Mesenchymal stem cell (in vitro differentiated cells and primary cell): Measurements from ENCODE around the gene BAIAP3.

Experiments used
- DNase-seq: peaks from one replicate; pipeline ENCODE4 v3.0.0-alpha.2; 2013
- H2AFZ ChIP-seq: one replicate; pipeline ENCODE4 v1.6.1; 2013; ENCODE audit warnings: low read depth, mild to moderate bottlenecking, control low read depth, inconsistent platforms, low read length, moderate library complexity
- H2AK5ac ChIP-seq: 2 replicates; pipeline ENCODE4 v1.6.1; 2013; ENCODE audit warnings: low read length, moderate library complexity, mild to moderate bottlenecking, inconsistent platforms; ENCODE audit not compliant: severe bottlenecking
- H2BK120ac ChIP-seq: one replicate; pipeline ENCODE4 v1.6.1; 2013; ENCODE audit warnings: low read depth, mild to moderate bottlenecking, inconsistent platforms, low read length, moderate library complexity
- H2BK12ac ChIP-seq, 2 experiments: one replicate each; pipeline ENCODE4 v1.6.1; 2013; ENCODE audit warnings: inconsistent platforms in 2 of 2, low read length in 2 of 2, mild to moderate bottlenecking in 2 of 2, moderate library complexity in 2 of 2, control low read depth in 1 of 2
- H2BK15ac ChIP-seq: one replicate; pipeline ENCODE4 v1.6.1; 2013; ENCODE audit warnings: mild to moderate bottlenecking, low read depth, inconsistent platforms; ENCODE audit not compliant: poor library complexity, severe bottlenecking
- H2BK5ac ChIP-seq: 2 replicates; pipeline ENCODE4 v1.6.1; 2013; ENCODE audit warnings: low read depth, mild to moderate bottlenecking, low read length, control low read depth, inconsistent platforms; ENCODE audit not compliant: poor library complexity, severe bottlenecking
- H3K14ac ChIP-seq, 2 experiments: one replicate each; pipeline ENCODE4 v1.6.1; 2013; ENCODE audit warnings: inconsistent platforms in 2 of 2, low read length in 2 of 2, control low read depth in 1 of 2, mild to moderate bottlenecking in 1 of 2, moderate library complexity in 1 of 2
- H3K18ac ChIP-seq, 2 experiments: one replicate each; pipeline ENCODE4 v1.6.1; 2013; ENCODE audit warnings: inconsistent platforms in 2 of 2, low read length in 2 of 2, control low read depth in 1 of 2, low read depth in 1 of 2, mild to moderate bottlenecking in 1 of 2
- H3K23ac ChIP-seq, 2 experiments: one replicate each; pipeline ENCODE4 v1.6.1; 2013; ENCODE audit warnings: inconsistent platforms in 2 of 2, low read length in 2 of 2, mild to moderate bottlenecking in 2 of 2, moderate library complexity in 2 of 2, control low read depth in 1 of 2
- H3K27ac ChIP-seq: 2 replicates; pipeline ENCODE4 v1.5.1; 2013; ENCODE audit warnings: mild to moderate bottlenecking, moderate library complexity, low read length, control low read depth, inconsistent platforms; ENCODE audit not compliant: poor library complexity, severe bottlenecking
- H3K27me3 ChIP-seq, 2 experiments: 2 replicates each; pipeline versions ENCODE4 v1.6.1 to v1.7.0; 2013; ENCODE audit warnings: low read length in 2 of 2, mild to moderate bottlenecking in 2 of 2, moderate library complexity in 2 of 2, control low read depth in 1 of 2, inconsistent platforms in 1 of 2; ENCODE audit not compliant: control insufficient read depth in 1 of 2, insufficient read depth in 1 of 2
- H3K36me3 ChIP-seq, 2 experiments: 2 replicates each; pipeline versions ENCODE4 v1.6.1 to v1.7.0; 2013; ENCODE audit warnings: low read length in 2 of 2, control low read depth in 1 of 2, inconsistent platforms in 1 of 2, low read depth in 1 of 2, mild to moderate bottlenecking in 1 of 2; ENCODE audit not compliant: insufficient read depth in 2 of 2, control insufficient read depth in 1 of 2
- H3K4ac ChIP-seq, 2 experiments: one replicate each; pipeline ENCODE4 v1.6.1; 2013; ENCODE audit warnings: inconsistent platforms in 2 of 2, low read length in 2 of 2, mild to moderate bottlenecking in 2 of 2, moderate library complexity in 2 of 2, control low read depth in 1 of 2, low read depth in 1 of 2
- H3K4me1 ChIP-seq: 2 replicates; pipeline ENCODE4 v1.6.1; 2013; ENCODE audit warnings: low read depth, low read length, control low read depth; ENCODE audit not compliant: control insufficient read depth, insufficient read depth
- H3K4me2 ChIP-seq: 2 replicates; pipeline ENCODE4 v1.6.1; 2013; ENCODE audit warnings: low read length, mild to moderate bottlenecking, inconsistent platforms; ENCODE audit not compliant: poor library complexity, severe bottlenecking
- H3K4me3 ChIP-seq, 2 experiments: 2 replicates each; pipeline versions ENCODE4 v1.5.1 to v1.7.0; 2013; ENCODE audit warnings: low read length in 2 of 2, mild to moderate bottlenecking in 2 of 2, control low read depth in 1 of 2, low read depth in 1 of 2; ENCODE audit not compliant: insufficient read depth in 1 of 2
- H3K79me1 ChIP-seq: replicated peaks from 2 replicates; pipeline ENCODE4 v1.6.1; 2013; ENCODE audit warnings: mild to moderate bottlenecking, control low read depth, low read length, inconsistent platforms; ENCODE audit not compliant: poor library complexity, severe bottlenecking
- H3K9ac ChIP-seq: 2 replicates; pipeline ENCODE4 v1.7.0; 2013; ENCODE audit warnings: mild to moderate bottlenecking, low read length, moderate library complexity
- H3K9me3 ChIP-seq: 2 replicates; pipeline ENCODE4 v1.7.0; 2013; ENCODE audit warnings: mild to moderate bottlenecking, low read length; ENCODE audit not compliant: control insufficient read depth
- H4K8ac ChIP-seq: one replicate; pipeline ENCODE4 v1.6.1; 2013; ENCODE audit warnings: inconsistent platforms, mild to moderate bottlenecking, low read length, moderate library complexity
- H4K91ac ChIP-seq: one replicate; pipeline ENCODE4 v1.6.1; 2013; ENCODE audit warnings: mild to moderate bottlenecking, low read length, inconsistent platforms
- WGBS: methylation state at CpG from one replicate; pipeline ENCODE4 v1.1.7; 2013; ENCODE audit warnings: mixed read lengths; 5-methylcytosine and 5-hydroxymethylcytosine counted together

Gene BAIAP3

DNA sequence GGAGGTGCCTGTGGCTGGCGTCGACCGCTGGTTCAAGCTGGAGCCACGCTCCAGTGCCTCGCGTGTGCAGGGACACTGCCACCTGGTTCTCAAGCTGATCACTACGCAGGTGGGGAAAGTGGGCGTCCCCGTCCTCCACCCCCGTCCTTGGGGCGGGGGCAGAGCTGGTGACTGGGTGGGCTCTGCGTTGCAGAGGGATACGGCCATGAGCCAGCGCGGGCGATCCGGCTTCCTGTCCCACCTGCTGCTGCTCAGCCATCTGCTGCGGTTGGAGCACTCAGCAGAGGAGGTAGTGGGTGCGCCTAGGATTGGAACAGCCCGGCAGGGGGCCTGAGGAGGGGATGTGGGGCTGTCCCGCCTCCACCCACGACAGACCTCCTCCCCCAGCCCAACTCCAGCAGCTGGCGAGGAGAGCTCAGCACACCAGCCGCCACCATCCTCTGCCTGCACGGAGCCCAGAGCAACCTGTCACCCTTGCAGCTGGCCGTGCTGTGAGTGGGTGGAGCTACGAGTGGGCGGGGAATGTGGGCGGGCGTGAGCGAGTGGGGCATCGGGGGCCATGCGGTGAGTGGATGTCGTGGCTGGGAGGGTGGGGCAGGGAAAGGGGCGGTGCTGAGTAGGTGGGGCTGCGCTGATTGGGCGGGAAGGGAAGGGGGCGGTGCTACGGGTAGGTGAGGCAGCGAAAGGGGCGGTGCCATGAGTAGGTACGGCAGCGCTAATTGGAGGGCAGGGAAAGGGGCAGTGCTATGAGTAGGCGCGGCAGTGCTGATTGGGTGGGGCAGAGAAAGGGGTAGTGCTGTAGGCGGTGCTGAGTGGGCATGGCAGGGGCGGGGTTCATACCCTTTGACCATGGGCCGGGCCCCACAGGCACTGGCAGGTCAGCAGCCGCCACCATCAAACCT is 9.3 kb downstream of the BAIAP3 start:
- Histone ChIP-seq H3K4me3 (peak overlapping the region in 1 of 2 experiments; percentile 39), H3K4ac (no peak overlapping the region), H3K27ac (no peak overlapping the region), H2BK5ac (no peak overlapping the region), H3K9me3 (no peaks in the 10 kb centered on the region), H2BK12ac (no peak overlapping the region), H3K14ac (no peak overlapping the region), H2AFZ (no peak overlapping the region), H2BK120ac (no peak overlapping the region), H3K79me1 (no peaks in the 10 kb centered on the region), H3K36me3 (peaks cover 0 to 8% of the 10 kb centered on the region in 2 experiments), H4K91ac (no peak overlapping the region), H3K4me2 (peak overlapping the region; percentile 57), H3K18ac (peak overlapping the region in 1 of 2 experiments; percentile 42), H3K4me1 (peaks cover 23% of the 10 kb centered on the region), H3K23ac (no peak overlapping the region), H2AK5ac (no peak overlapping the region), H2BK15ac (no peak overlapping the region), H4K8ac (no peak overlapping the region), H3K27me3 (peaks cover 16 to 48% of the 10 kb centered on the region in 2 experiments), H3K9ac (no peak overlapping the region)
- DNase-seq, result peak; percentile 94
- 23% methylated on average over 43 of the region's 49 CpGs for WGBS

DNA sequence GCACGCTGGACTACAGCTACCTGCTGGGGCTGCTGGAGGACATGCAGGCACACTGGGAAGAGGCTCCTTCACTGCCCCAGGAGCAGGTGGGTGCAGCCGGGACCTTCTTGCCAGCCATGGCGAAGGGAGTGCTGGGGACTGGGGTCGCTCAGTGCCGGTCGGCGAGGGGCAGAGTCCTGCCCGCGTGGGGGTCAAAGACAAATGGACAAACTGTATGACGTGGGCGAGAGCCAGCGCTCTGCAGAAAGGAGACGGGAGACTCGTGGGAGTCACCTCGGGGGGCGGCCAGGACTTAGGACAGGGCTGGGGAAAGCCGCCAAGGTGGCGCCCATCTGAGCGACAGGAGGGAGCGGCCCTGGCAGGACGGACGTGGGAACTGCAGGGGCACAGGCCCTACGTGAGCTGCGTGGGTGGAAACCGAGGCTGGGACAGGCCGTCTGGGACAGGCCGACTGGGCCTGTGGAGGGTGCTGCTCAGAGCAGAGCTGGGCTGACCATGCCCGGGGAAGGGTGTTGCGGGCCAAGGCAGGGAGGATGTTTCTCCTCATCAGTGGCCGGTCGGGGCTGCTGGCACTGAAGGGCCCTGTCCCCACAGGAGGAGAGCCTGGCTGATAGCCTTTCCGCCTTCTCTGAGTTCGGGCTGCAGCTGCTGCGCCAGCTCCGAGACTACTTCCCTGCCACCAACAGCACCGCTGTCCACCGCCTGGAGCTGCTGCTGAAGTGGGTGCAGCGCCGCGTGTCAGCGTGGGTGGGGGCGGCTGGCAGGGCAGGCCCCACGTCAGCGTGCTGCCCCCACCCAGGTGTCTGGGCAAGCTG is 10.2 kb downstream of the BAIAP3 start:
- Histone ChIP-seq H2BK5ac (no peak overlapping the region), H3K9ac (no peak overlapping the region), H4K91ac (no peak overlapping the region), H4K8ac (no peak overlapping the region), H3K9me3 (no peaks in the 10 kb centered on the region), H3K36me3 (peaks cover 6 to 17% of the 10 kb centered on the region in 2 experiments), H2BK12ac (no peak overlapping the region), H3K23ac (no peak overlapping the region), H3K4me3 (peak overlapping the region in 1 of 2 experiments; percentile 39), H3K18ac (peak overlapping the region in 1 of 2 experiments; percentile 26), H3K4me1 (peaks cover 21% of the 10 kb centered on the region), H2AFZ (no peak overlapping the region), H3K79me1 (peaks cover 4% of the 10 kb centered on the region), H3K27me3 (peaks cover 12 to 45% of the 10 kb centered on the region in 2 experiments), H3K27ac (no peak overlapping the region), H2BK120ac (no peak overlapping the region), H3K4ac (no peak overlapping the region), H2AK5ac (no peak overlapping the region), H3K4me2 (peak overlapping the region; percentile 57), H2BK15ac (no peak overlapping the region), H3K14ac (no peak overlapping the region)
- no peak for DNase-seq
- 59% methylated on average over 44 of the region's 44 CpGs for WGBS

DNA sequence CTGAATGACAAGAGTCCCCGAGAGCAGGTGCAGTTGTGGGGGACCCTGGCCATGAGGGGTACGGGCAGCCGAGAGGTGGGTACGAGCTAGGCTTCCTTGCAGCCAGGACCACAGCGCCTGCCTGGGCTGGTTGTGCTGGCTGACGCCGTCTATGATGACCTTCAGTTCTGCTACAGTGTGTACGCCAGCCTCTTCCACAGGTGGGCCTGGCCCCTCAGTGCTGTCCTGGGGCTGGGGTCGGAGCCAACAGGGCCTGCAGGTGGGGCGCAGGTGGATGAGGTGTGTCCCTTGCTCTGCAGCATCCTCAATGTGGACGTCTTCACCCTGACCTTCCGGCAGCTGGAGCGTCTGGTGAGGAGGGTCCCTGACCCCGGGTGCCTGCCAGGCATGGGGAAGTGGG is 11.1 kb downstream of the BAIAP3 start:
- Histone ChIP-seq H4K91ac (no peak overlapping the region), H3K9ac (no peak overlapping the region), H3K4ac (no peak overlapping the region), H4K8ac (no peak overlapping the region), H2BK5ac (no peak overlapping the region), H2AFZ (no peak overlapping the region), H3K18ac (no peak overlapping the region), H3K14ac (no peak overlapping the region), H3K4me2 (no peak overlapping the region), H3K27ac (no peak overlapping the region), H3K9me3 (no peaks in the 10 kb centered on the region), H3K36me3 (peaks cover 15 to 26% of the 10 kb centered on the region in 2 experiments), H3K79me1 (peaks cover 9% of the 10 kb centered on the region), H3K4me3 (no peak overlapping the region), H2AK5ac (no peak overlapping the region), H2BK12ac (no peak overlapping the region), H2BK15ac (no peak overlapping the region), H3K27me3 (peaks cover 12 to 38% of the 10 kb centered on the region in 2 experiments), H2BK120ac (no peak overlapping the region), H3K4me1 (peaks cover 21% of the 10 kb centered on the region), H3K23ac (no peak overlapping the region)
- 92% methylated on average over 14 of the region's 14 CpGs for WGBS
- DNase-seq, result no peak

- Histone ChIP-seq H3K23ac (no peak overlapping the region), H2AK5ac (no peak overlapping the region), H2BK15ac (no peak overlapping the region), H3K4me2 (no peak overlapping the region), H3K36me3 (peaks cover 20 to 32% of the 10 kb centered on the region in 2 experiments), H4K91ac (no peak overlapping the region), H2AFZ (no peak overlapping the region), H3K79me1 (peaks cover 15% of the 10 kb centered on the region), H3K27me3 (peaks cover 12 to 38% of the 10 kb centered on the region in 2 experiments), H3K4ac (no peak overlapping the region), H2BK120ac (no peak overlapping the region), H3K4me1 (peaks cover 21% of the 10 kb centered on the region), H3K9ac (no peak overlapping the region), H3K14ac (no peak overlapping the region), H3K4me3 (no peak overlapping the region), H3K9me3 (no peaks in the 10 kb centered on the region), H2BK12ac (no peak overlapping the region), H3K18ac (no peak overlapping the region), H4K8ac (no peak overlapping the region), H3K27ac (no peak overlapping the region), H2BK5ac (no peak overlapping the region)
- 84% methylated on average over 7 of the region's 11 CpGs for WGBS
- no peak for DNase-seq
Observed at GRCh38 chr16:1345087-1345486, 11.6 kb downstream of the BAIAP3 start.
